Osteocyte (in vitro differentiated cells): Measurements from ENCODE around the gene TTF2. TPM values are rescaled to one million over a fixed set of nuclear protein-coding genes. Genes with fewer than 3 reads are reported as not detected.
"Not testable (repeated sequence)": the region's sequence is repeated elsewhere in the genome, so short reads cannot be mapped to it uniquely, and the experiment has no call there.

ENCODE experiments used
- DNase-seq: peaks from one replicate; pipeline ENCODE4 v3.0.0; 2021; ENCODE audit warnings: mixed read lengths; ENCODE audit not compliant: unreplicated experiment; ENCODE audit errors: extremely low spot score
- H3K27ac Mint-ChIP-seq: one replicate; pipeline ENCODE4 v1.8.0; 2021; ENCODE audit warnings: mild to moderate bottlenecking, mixed read lengths; ENCODE audit not compliant: unreplicated experiment
- H3K27me3 Mint-ChIP-seq: one replicate; pipeline ENCODE4 v1.8.0; 2021; ENCODE audit warnings: mixed read lengths; ENCODE audit not compliant: unreplicated experiment
- H3K36me3 Mint-ChIP-seq: one replicate; pipeline ENCODE4 v1.8.0; 2021; ENCODE audit warnings: mixed read lengths; ENCODE audit not compliant: unreplicated experiment
- H3K4me1 Mint-ChIP-seq: one replicate; pipeline ENCODE4 v1.8.0; 2021; ENCODE audit warnings: mixed read lengths; ENCODE audit not compliant: unreplicated experiment
- H3K4me3 Mint-ChIP-seq: one replicate; pipeline ENCODE4 v1.8.0; 2021; ENCODE audit warnings: mild to moderate bottlenecking, moderate library complexity, mixed read lengths; ENCODE audit not compliant: unreplicated experiment
- H3K9me3 Mint-ChIP-seq: one replicate; pipeline ENCODE4 v1.8.0; 2021; ENCODE audit warnings: mixed read lengths; ENCODE audit not compliant: unreplicated experiment
- microRNA-seq: library from miRNA; unstranded; fragments of <30 nt; microRNA quantifications from one replicate; pipeline ENCODE4 v1.1.0, GENCODE V29; 2020; ENCODE audit not compliant: unreplicated experiment
- total RNA-seq: library from RNA; stranded (reverse); gene quantifications from 2 replicates; pipeline ENCODE4 v1.2.1, GENCODE V29; 2021
- TF ChIP-seq, protein P1 (sequence below): fragments of 200-600 bp; sonication (generic); IDR thresholded peaks from 2 replicates; pipeline ENCODE4 v1.5.0; 2021; ENCODE audit warnings: antibody characterized with exemption, mild to moderate bottlenecking, moderate library complexity

Gene TTF2
- total RNA-seq, 1 donor from 2014 or later: 17.4 TPM

DNA sequence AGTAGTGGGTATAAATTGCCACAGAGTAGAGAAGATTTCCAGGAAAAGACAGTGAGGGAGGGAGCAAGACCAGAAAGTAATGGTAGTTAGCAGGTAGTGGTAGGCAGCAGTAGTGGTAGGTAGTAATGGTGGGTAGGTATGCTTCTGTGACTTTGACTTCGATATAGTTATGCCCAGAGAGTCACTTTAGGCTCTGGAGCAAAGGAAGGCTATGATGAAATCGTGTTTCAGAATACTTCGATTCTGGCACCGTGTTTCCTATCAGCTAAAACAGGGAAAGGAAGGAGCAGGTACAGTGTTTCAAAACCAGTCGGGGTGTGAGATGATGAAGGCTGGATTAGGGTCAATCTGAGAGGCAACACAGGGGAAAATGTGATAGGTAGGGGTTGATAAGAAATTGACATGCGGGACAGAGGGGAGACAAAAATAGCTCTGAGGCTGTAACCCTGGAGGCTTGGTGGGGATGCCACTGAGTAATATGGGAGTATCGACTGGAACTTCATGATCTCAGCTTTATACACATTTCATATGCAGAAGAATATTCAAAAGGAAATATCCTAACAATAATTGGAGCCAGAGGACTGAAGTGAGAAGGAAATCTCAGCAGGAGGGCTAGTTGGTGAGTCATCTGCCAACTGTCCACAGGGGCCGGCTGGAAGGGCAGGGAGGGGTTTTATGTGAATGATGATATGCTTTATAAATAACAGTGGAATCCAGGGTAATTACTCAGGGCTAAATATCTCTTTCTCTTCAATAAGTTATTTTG lies 86.6 kb downstream of the TTF2 start:
- Mint-ChIP-seq H3K4me3 (no peak overlapping the region), H3K9me3 (peaks cover 2% of the 10 kb centered on the region), H3K27ac (peak overlapping the region; percentile 81), H3K36me3 (no peaks in the 10 kb centered on the region), H3K4me1 (peaks cover 31% of the 10 kb centered on the region), H3K27me3 (no peaks in the 10 kb centered on the region)
- no peak for DNase-seq
- TF ChIP-seq, protein P1, sequence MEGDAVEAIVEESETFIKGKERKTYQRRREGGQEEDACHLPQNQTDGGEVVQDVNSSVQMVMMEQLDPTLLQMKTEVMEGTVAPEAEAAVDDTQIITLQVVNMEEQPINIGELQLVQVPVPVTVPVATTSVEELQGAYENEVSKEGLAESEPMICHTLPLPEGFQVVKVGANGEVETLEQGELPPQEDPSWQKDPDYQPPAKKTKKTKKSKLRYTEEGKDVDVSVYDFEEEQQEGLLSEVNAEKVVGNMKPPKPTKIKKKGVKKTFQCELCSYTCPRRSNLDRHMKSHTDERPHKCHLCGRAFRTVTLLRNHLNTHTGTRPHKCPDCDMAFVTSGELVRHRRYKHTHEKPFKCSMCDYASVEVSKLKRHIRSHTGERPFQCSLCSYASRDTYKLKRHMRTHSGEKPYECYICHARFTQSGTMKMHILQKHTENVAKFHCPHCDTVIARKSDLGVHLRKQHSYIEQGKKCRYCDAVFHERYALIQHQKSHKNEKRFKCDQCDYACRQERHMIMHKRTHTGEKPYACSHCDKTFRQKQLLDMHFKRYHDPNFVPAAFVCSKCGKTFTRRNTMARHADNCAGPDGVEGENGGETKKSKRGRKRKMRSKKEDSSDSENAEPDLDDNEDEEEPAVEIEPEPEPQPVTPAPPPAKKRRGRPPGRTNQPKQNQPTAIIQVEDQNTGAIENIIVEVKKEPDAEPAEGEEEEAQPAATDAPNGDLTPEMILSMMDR: no peak

DNA sequence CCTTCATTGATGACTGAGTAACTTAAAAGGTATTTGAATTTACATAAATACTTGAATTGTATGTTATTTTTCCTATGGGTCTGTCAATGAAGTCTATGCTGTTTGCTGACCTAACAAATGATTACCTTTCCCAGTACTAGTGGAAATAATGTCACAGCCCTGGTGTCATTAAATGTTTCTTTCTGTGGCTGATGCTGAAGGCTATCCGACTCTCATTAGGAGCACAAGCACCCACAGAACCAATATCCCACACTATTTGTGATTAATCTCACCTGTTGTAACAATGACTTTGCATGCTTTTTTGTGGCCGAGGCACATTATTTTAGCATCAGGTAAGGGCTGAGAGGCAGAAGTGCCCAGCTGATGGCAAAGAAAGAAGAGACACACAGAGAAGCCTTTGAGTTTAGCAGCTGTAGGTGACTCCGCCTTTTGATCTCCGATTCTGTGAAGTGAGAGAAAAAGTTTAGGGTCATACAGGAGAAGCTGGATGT lies 87.3 kb downstream of the TTF2 start:
- Mint-ChIP-seq H3K27ac (peak overlapping the region; percentile 81), H3K36me3 (no peaks in the 10 kb centered on the region), H3K4me3 (no peak overlapping the region), H3K9me3 (peaks cover 3% of the 10 kb centered on the region), H3K27me3 (no peaks in the 10 kb centered on the region), H3K4me1 (peaks cover 31% of the 10 kb centered on the region)
- TF ChIP-seq, protein P1: no peak
- no peak for DNase-seq

DNA sequence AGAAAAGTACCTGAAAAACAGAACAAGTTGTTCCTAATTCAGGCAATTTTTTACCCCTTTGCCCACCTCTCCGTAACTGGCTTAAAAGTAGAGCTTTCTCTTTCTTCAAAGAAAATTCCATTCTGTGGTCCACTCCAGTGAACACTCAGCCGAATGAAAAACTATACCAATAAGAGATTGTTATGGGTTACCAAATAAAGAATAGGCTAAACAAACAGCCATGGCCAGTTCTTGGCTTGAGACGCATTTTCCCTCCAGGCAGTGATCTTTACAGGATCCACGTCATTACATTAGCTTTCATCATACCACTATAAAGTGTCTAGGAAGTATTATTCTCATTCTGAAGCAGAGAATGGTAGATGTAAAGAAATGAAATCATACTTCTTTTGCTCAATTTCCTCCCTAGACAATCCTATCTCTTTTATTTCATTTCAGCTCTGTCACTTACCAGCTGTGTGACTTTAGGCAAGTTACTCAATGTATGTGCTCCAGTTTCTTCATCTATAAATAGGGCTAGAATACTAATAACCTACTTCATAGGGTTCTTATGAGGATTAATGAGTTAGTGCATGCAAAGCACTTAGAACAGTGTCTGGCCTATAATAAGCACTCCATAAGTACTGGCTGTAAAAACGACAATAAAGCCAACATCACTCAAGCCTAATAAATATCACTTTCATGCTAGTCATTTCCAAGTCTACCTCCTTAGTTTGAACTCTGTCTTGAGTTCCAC lies 87.9 kb downstream of the TTF2 start:
- no peak for DNase-seq
- H3K4me3 Mint-ChIP-seq: no peak overlapping the region
- H3K36me3 Mint-ChIP-seq: no peaks in the 10 kb centered on the region
- H3K27me3 Mint-ChIP-seq: no peaks in the 10 kb centered on the region
- H3K9me3 Mint-ChIP-seq: peaks cover 3% of the 10 kb centered on the region
- TF ChIP-seq, protein P1: no peak
- H3K27ac Mint-ChIP-seq: peak overlapping the region; percentile 81
- peaks cover 31% of the 10 kb centered on the region for H3K4me1 Mint-ChIP-seq

DNA sequence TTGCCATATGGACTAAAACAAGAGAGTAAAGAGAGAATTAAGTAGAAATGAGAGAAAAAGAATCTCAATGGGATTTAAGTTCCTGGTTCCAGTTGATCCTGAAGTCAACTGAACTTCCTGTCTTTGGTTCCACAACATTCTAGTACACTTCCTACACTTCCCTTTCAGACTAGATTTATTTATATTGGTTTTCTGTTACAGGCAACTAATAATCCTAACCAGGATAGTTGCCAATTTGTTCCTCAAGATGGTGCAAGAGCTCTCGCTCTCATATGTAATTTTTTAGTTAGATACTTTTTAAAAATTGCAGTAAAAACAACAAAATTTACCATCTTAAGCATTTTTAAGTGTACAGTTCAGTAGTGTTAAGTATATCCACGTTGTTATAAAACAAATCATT lies 90.2 kb downstream of the TTF2 start:
- no peak overlapping the region for H3K27ac Mint-ChIP-seq
- no peaks in the 10 kb centered on the region for H3K27me3 Mint-ChIP-seq
- H3K9me3 Mint-ChIP-seq: peaks cover 3% of the 10 kb centered on the region
- DNase-seq: no peak
- no peaks in the 10 kb centered on the region for H3K36me3 Mint-ChIP-seq
- TF ChIP-seq, protein P1: no peak
- H3K4me3 Mint-ChIP-seq: no peak overlapping the region
- H3K4me1 Mint-ChIP-seq: peaks cover 31% of the 10 kb centered on the region

DNA sequence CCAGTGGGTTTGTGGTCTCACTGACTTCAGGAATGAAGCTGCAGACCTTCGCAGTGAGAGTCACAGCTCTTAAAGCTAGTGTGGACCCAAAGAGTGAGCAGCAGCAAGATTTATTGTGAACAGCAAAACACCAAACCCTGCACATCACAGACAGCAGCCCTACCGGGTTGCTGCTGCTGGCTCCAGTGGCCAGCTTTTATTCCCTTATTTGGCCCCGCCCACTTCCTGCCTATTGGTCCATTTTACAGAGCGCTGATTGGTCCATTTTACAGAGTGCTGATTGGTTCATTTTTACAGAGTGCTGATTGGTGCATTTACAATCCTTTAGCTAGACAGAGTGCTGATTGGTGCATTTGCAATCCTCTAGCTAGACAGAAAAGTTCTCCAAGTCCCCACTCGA lies 91.2 kb downstream of the TTF2 start:
- not testable (repeated sequence) for H3K9me3 Mint-ChIP-seq, H3K27me3 Mint-ChIP-seq, H3K4me3 Mint-ChIP-seq, H3K27ac Mint-ChIP-seq, H3K36me3 Mint-ChIP-seq, DNase-seq
- peaks cover 26% of the 10 kb centered on the region for H3K4me1 Mint-ChIP-seq

Small RNA genes within 50 kb of the gene (microRNA-seq; reads per million reads assigned to microRNA genes)
- gene MIR942: 14.2 reads per million, percentile 22 among the genes with 10 or more reads in this experiment

Other genes with a start within 250 kb of the TTF2 start
- gene PTGFRN, start 150.4 kb upstream of the TTF2 start, total RNA-seq: 51.1 and 52.9 TPM in 2 replicates
- gene CD101, start 58.6 kb upstream of the TTF2 start, total RNA-seq: 0.50 and 0.78 TPM in 2 replicates
- gene TRIM45, start 61.4 kb downstream of the TTF2 start, total RNA-seq: 5.0 and 6.3 TPM in 2 replicates
- not detected in 2 replicates for gene VTCN1, start 150.6 kb downstream of the TTF2 start, total RNA-seq